GM12873 (cell line): ENCODE data around the gene LGALS3.

Source experiments
- TF ChIP-seq, protein P1 (sequence below): IDR thresholded peaks from 2 replicates; pipeline ENCODE4 v1.5.1; 2012; ENCODE audit warnings: low read depth, mild to moderate bottlenecking, moderate library complexity, low read length, control low read depth; ENCODE audit not compliant: insufficient read depth; ENCODE audit errors: missing control alignments

LGALS3 gene

GRCh38 chr14:55097881-55098560 lies 31.0 kb upstream of the LGALS3 start:
- TF ChIP-seq, protein P1, sequence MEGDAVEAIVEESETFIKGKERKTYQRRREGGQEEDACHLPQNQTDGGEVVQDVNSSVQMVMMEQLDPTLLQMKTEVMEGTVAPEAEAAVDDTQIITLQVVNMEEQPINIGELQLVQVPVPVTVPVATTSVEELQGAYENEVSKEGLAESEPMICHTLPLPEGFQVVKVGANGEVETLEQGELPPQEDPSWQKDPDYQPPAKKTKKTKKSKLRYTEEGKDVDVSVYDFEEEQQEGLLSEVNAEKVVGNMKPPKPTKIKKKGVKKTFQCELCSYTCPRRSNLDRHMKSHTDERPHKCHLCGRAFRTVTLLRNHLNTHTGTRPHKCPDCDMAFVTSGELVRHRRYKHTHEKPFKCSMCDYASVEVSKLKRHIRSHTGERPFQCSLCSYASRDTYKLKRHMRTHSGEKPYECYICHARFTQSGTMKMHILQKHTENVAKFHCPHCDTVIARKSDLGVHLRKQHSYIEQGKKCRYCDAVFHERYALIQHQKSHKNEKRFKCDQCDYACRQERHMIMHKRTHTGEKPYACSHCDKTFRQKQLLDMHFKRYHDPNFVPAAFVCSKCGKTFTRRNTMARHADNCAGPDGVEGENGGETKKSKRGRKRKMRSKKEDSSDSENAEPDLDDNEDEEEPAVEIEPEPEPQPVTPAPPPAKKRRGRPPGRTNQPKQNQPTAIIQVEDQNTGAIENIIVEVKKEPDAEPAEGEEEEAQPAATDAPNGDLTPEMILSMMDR = no peak

- TF ChIP-seq, protein P1 = no peak
Observed at GRCh38 chr14:55098561-55098898, 30.5 kb upstream of the LGALS3 start.

DNA sequence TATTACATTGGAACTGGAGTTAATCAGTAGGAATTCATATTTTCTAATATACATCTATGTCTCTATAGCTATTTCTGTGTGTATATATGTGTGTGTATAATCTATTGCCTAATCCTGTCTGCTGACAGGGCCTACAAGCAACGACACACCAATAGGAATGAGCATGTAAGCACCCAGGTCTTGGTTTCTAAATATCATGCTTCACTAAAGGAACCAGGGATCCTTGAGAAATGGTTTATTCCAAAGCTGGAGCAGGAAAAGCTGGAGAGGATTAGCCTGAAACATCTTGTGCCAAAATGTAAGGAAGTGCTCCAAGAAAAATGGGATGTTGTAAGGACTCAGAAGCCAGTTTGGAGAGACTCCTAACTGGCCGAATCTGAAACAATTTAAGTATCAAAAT lies 29.3 kb upstream of the LGALS3 start:
- TF ChIP-seq, protein P1 = no peak

DNA sequence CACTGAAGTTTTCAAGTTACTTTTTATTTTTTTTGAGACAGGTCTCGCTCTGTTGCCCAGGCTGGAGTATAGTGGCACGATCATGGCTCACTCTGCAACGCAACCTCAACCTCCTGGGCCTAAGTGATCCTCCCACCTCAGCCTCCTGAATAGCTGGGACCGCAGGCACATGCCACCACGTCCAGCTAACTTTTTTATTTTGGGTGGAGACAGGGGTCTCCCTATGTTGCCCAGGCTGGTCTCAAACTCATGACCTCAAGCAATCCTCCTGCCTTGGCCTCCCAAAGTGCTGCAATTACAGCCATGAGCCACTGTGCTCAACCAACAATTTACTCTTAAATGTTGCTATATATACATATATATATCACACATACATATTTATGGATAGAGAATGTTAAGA lies 27.4 kb upstream of the LGALS3 start:
- TF ChIP-seq, protein P1 = no peak

DNA sequence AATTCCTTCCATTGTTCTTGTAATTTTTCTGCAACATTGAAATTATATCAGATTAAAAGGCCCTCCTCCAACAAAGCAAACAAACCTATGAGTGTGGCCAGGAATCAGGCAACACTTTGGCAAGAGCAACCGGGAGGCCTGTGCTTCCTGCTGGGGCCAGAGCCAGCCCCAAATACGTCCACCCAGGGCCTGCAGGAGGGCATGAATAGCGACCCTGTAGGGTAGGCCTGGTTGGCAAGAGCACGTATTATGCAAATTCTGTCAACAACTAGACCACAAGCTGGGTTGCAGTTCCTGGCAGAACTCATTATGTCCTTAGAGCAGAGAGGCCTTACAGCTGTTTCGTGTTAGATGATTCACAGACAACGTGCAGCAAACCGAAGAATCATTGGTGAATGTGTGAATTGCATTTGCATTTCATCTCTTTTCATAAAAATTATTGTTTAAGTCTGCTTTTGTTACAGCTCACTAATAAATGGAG lies 26.9 kb upstream of the LGALS3 start:
- TF ChIP-seq, protein P1 = no peak

- TF ChIP-seq, protein P1 = no peak
Observed at GRCh38 chr14:55103005-55103640, 25.9 kb upstream of the LGALS3 start.

- TF ChIP-seq, protein P1 = no peak
Observed at GRCh38 chr14:55103971-55104954, 24.8 kb upstream of the LGALS3 start.
